ENCODE results near the gene ZNF354B. TPM values are rescaled to one million over a fixed set of nuclear protein-coding genes. Genes with fewer than 3 reads are reported as not detected.
A peak's percentile ranks its signal among the peaks of the same experiment; 100 is the strongest.
"Not testable (repeated sequence)": the region's sequence is repeated elsewhere in the genome, so short reads cannot be mapped to it uniquely, and the experiment has no call there.

ZNF354B gene
- 7.2 TPM for polyA plus RNA-seq

- H3K27ac Mint-ChIP-seq = peak within 1 kb of the TSS in 2 of 3 donors; percentile 51 to 86
- peaks cover under 1% of the 10 kb centered on the region for H3K36me3 Mint-ChIP-seq
- peaks cover under 1% of the 10 kb centered on the region for H3K27me3 Mint-ChIP-seq
- no peaks in the 10 kb centered on the region for H3K9me3 Mint-ChIP-seq
- peak within 1 kb of the TSS; percentile 86 to 98 (median 93) for H3K4me3 Mint-ChIP-seq
- peaks cover 4 to 27% (median 22%) of the 10 kb centered on the region in 3 donors for H3K4me1 Mint-ChIP-seq
These were observed at the start of gene ZNF354B for GRCh38 chr5:178859625-178860521. TSS of gene ZNF354B (plus strand) at chr5:178859953. CDS start at chr5:178861048, 1,095 bp downstream.

GRCh38 chr5:178817506-178817905 is 42.2 kb upstream of the ZNF354B start:
- Mint-ChIP-seq H3K36me3 (no peaks in the 10 kb centered on the region), H3K4me3 (no peak overlapping the region), H3K27ac (no peak overlapping the region), H3K27me3 (peaks cover 2% of the 10 kb centered on the region), H3K9me3 (peaks cover 0 to 6% (median 3%) of the 10 kb centered on the region in 3 donors), H3K4me1 (peaks cover 0 to 1% (median 1%) of the 10 kb centered on the region in 3 donors)

DNA sequence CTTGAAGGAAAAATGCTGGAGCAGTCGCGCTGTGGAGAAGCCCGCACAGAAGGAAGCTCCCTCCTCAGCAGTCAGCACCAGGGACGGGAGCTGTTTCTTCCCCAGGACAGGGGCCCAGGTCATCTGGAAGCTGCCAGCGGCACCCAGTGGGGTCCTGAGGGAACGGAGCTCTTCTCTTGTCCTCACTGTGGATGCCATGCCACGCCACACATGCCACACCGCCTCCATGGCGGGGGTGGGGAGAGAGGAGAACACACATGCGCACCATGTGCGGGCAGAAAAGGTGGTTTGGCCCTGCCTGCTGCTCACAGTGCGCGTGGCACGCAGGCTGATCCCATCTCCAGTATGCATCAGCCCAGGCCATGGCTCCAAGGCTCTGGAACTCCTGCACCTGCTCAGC is 41.7 kb upstream of the ZNF354B start:
- Mint-ChIP-seq H3K9me3 (peaks cover 0 to 6% (median 3%) of the 10 kb centered on the region in 3 donors), H3K27me3 (peaks cover 2% of the 10 kb centered on the region), H3K36me3 (no peaks in the 10 kb centered on the region), H3K4me1 (peaks cover 0 to 1% (median 1%) of the 10 kb centered on the region in 3 donors), H3K27ac (no peak overlapping the region), H3K4me3 (no peak overlapping the region)

GRCh38 chr5:178820001-178820400 is 39.8 kb upstream of the ZNF354B start:
- no peak overlapping the region for H3K4me3 Mint-ChIP-seq
- H3K4me1 Mint-ChIP-seq = peaks cover 0 to 1% (median 1%) of the 10 kb centered on the region in 3 donors
- H3K9me3 Mint-ChIP-seq = peaks cover 0 to 6% (median 3%) of the 10 kb centered on the region in 3 donors
- no peak overlapping the region for H3K27ac Mint-ChIP-seq
- peaks cover 2% of the 10 kb centered on the region for H3K27me3 Mint-ChIP-seq
- H3K36me3 Mint-ChIP-seq = peaks cover 1% of the 10 kb centered on the region

DNA sequence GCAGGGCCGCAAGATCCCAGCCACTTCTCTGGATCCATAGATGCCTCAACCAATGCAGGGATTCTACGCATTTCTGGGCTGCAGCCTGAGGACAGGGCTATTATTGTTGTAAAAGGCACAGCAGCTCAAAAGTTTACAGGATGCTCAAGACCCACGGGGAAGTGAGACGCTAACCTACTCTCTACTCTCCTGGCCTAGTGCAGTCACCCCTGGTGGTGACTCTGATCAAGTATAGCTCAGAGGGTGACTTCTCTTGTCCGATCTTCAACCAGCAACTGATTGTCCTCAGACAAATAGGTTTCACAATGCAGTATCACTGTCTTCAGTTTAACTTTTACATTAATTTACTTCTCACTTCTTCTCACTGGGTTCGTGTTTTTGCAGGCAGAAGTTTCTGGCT is 34.3 kb upstream of the ZNF354B start:
- Mint-ChIP-seq H3K36me3 (peaks cover 1% of the 10 kb centered on the region), H3K4me1 (no peaks in the 10 kb centered on the region), H3K27ac (no peak overlapping the region), H3K27me3 (peaks cover 2% of the 10 kb centered on the region), H3K9me3 (peaks cover 0 to 4% (median 3%) of the 10 kb centered on the region in 3 donors), H3K4me3 (no peak overlapping the region)

DNA sequence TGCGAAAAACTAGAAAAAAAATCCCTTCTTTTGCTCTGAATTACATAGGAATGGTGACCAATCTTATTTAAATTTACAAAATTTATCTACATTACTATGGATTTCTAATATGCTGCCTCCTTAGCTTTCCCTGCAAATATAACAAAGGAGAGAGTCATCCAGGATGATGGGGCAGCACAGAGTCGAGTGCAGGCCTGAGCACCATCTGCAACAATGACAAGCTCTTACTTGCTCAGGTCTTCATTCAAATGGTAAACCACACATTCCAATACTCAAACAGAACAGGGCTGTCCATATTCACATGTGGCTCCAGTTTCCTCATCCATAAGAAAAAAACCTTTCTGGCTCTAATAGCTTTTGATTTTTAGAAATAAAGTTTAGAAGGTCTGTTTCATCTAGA is 33.5 kb upstream of the ZNF354B start:
- peaks cover 0 to 3% (median under 1%) of the 10 kb centered on the region in 3 donors for H3K9me3 Mint-ChIP-seq
- peak overlapping the region in 1 of 4 donors; percentile 43 for H3K4me3 Mint-ChIP-seq

GRCh38 chr5:178827636-178828035 is 32.1 kb upstream of the ZNF354B start:
- Mint-ChIP-seq H3K4me1 (no peaks in the 10 kb centered on the region), H3K36me3 (peaks cover 1% of the 10 kb centered on the region), H3K27me3 (peaks cover 3% of the 10 kb centered on the region), H3K27ac (no peak overlapping the region), H3K4me3 (no peak overlapping the region), H3K9me3 (peaks cover 0 to 3% (median 0%) of the 10 kb centered on the region in 3 donors)

More for the DNA sequence above, 33.5 kb upstream of the ZNF354B start:
- Mint-ChIP-seq H3K27ac (no peak overlapping the region), H3K36me3 (peaks cover 1% of the 10 kb centered on the region), H3K27me3 (peaks cover 3% of the 10 kb centered on the region), H3K4me1 (no peaks in the 10 kb centered on the region)

DNA sequence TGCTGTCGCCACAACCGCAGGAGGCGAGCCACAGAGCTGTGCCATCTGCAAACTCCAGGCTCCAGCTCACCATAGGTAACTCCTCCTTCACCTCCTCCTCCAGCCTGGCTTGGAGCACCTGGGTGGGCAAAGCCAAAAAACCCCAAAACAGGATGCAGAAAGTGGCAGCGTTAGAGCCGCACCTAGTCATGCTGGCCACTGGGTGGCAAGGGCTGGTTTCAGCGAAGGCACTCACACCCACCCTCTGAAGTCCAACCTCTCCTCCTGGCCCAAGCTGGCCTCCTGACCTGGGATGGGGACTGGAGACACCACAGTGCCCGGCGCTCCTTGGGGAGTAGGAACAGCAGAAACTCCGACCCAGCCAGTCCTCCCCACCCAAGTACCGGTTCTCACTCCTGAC is 28.7 kb upstream of the ZNF354B start:
- Mint-ChIP-seq H3K4me1 (no peaks in the 10 kb centered on the region), H3K4me3 (no peak overlapping the region), H3K27me3 (peaks cover 3% of the 10 kb centered on the region), H3K27ac (peak overlapping the region in 1 of 3 donors; percentile 81), H3K9me3 (peaks cover 0 to 4% (median 0%) of the 10 kb centered on the region in 3 donors), H3K36me3 (no peaks in the 10 kb centered on the region)

DNA sequence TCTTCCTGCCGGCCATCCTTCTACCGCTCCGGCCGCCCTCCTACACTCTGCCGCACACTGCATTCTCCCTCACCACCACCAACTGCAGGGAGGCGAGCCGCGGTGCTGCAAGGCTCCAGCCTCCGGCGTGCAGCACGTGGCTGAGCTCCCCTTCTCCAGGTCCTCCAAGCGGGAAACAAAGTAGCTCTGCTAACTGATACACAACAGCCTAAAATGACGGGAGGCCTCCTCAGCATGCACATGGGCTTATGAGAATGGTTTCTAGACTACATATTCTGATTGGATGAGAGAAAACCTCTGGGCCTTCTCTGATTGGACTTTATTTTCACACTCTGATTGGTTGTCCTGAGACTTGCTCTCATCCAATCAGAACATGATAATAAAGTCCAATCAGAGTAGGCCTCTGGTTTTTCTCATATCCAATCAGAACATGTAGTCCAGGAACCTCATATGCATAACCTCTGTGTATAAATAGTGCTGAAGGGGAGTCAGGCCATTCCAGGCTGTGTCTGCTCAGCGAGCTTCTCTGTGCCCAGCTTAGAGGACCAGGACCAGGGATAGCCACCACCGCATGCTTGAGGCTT is 27.0 kb upstream of the ZNF354B start:
- peaks cover 5% of the 10 kb centered on the region for H3K27me3 Mint-ChIP-seq
- H3K4me1 Mint-ChIP-seq = no peaks in the 10 kb centered on the region
- no peaks in the 10 kb centered on the region for H3K36me3 Mint-ChIP-seq
- H3K9me3 Mint-ChIP-seq = peaks cover 0 to 4% (median 0%) of the 10 kb centered on the region in 3 donors
- no peak overlapping the region for H3K27ac Mint-ChIP-seq
- no peak overlapping the region for H3K4me3 Mint-ChIP-seq

GRCh38 chr5:178836628-178837027 is 23.1 kb upstream of the ZNF354B start:
- no peak overlapping the region for H3K27ac Mint-ChIP-seq
- H3K4me1 Mint-ChIP-seq = no peaks in the 10 kb centered on the region
- H3K27me3 Mint-ChIP-seq = peaks cover 2% of the 10 kb centered on the region
- peaks cover 0 to 4% (median 0%) of the 10 kb centered on the region in 3 donors for H3K9me3 Mint-ChIP-seq
- H3K4me3 Mint-ChIP-seq = no peak overlapping the region
- no peaks in the 10 kb centered on the region for H3K36me3 Mint-ChIP-seq

DNA sequence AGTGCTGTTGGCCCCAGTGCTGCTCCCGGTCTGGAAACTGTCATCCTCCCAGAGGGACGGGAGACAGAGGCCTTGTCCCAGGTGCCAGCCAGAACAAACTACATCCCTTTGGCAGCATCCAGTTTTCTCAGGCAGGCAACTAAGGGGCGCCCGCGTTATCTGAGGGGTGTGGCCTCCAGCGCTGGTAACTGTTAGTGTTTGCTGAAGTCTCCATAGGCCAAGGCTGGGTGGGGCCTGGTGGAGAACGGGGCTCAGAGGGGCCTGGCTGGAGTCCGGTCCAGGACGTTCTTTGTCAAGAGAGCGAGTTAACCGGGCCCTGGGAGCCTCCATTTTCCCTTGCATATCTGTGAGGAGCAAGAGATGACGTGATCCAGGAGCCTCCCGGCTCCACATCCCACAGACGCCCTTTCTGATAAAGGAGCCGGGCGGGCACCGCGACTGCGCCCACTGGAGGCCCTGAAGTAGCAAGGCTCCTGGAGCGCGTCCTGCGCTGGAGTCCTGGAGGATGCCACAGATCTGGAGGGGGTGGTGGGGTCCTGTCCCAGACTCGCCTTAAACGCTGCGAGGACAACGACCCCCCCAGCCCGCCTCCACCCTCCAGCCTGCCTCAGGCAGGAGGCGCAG is 20.9 kb upstream of the ZNF354B start:
- not testable (repeated sequence) for H3K36me3 Mint-ChIP-seq, H3K27me3 Mint-ChIP-seq, H3K4me3 Mint-ChIP-seq, H3K9me3 Mint-ChIP-seq, H3K27ac Mint-ChIP-seq, H3K4me1 Mint-ChIP-seq

- no peaks in the 10 kb centered on the region for H3K9me3 Mint-ChIP-seq
- H3K4me3 Mint-ChIP-seq = no peak overlapping the region
- H3K4me1 Mint-ChIP-seq = peaks cover 5 to 9% (median 8%) of the 10 kb centered on the region in 3 donors
- peaks cover 2% of the 10 kb centered on the region for H3K27me3 Mint-ChIP-seq
- H3K36me3 Mint-ChIP-seq = no peaks in the 10 kb centered on the region
- no peak overlapping the region for H3K27ac Mint-ChIP-seq
These were observed 20.4 kb upstream of the ZNF354B start for GRCh38 chr5:178839319-178839704.

DNA sequence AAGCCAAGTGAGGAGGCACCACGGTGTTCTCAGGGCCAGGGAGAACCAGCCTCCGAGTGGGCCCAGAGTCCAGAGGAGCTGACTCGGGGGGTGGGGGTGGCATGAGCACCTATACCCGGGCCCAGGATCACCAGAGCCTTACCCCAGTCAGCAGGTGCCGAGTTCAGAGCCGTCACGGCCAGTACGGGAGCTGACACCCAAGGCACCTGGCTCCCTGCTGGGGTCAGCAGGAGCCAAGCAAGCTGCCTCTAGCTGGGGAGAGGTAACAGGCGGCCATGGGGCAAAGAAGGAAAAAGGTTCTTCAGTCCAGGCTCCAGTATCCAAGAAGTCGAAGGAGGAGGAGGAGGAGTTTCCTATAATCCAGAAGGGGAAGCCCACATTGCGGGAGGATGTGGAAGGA is 19.4 kb upstream of the ZNF354B start:
- not testable (repeated sequence) for H3K9me3 Mint-ChIP-seq, H3K4me1 Mint-ChIP-seq, H3K27me3 Mint-ChIP-seq, H3K36me3 Mint-ChIP-seq, H3K27ac Mint-ChIP-seq
- peak overlapping the region in 1 of 4 donors; percentile 63 for H3K4me3 Mint-ChIP-seq

DNA sequence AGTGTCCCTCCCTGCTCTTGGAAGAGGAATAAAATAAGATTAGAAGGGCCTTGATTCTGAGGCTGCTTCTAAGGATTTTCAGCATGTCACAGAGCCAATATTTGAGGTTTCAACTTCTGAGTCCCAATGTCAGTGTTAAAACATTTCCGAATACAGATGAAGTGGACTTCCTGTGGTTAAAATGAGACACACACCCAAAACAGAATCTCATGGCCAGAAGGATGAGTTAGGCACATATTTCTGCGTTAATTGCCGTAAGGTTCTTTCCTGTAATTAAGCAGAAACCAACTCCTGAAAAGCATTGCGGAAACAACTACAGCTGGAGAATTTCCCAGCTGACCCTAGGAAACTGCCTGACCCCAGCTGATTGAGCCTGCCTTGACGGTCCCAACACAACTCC is 10.4 kb upstream of the ZNF354B start:
- Mint-ChIP-seq H3K36me3 (no peaks in the 10 kb centered on the region), H3K4me1 (peaks cover 0 to 1% (median 0%) of the 10 kb centered on the region in 3 donors), H3K27ac (no peak overlapping the region), H3K9me3 (peaks cover 0 to 2% (median 0%) of the 10 kb centered on the region in 3 donors), H3K4me3 (no peak overlapping the region), H3K27me3 (peaks cover 7% of the 10 kb centered on the region)

GRCh38 chr5:178851951-178852350 is 7.8 kb upstream of the ZNF354B start:
- H3K9me3 Mint-ChIP-seq = peaks cover 0 to 2% (median 0%) of the 10 kb centered on the region in 3 donors
- peaks cover 11% of the 10 kb centered on the region for H3K27me3 Mint-ChIP-seq
- H3K4me3 Mint-ChIP-seq = no peak overlapping the region
- no peak overlapping the region for H3K27ac Mint-ChIP-seq
- H3K36me3 Mint-ChIP-seq = no peaks in the 10 kb centered on the region
- no peaks in the 10 kb centered on the region for H3K4me1 Mint-ChIP-seq
